GM12865 (cell line): ENCODE results near the gene UGT1A7.
"Not testable (repeated sequence)": the region's sequence is repeated elsewhere in the genome, so short reads cannot be mapped to it uniquely, and the experiment has no call there.

Experiments
- DNase-seq: peaks from one replicate; pipeline ENCODE4 v3.0.0; 2010; ENCODE audit warnings: low read depth
- H3K4me3 ChIP-seq: 2 replicates; pipeline ENCODE4 v1.5.1; 2011; ENCODE audit warnings: mild to moderate bottlenecking, low read depth, low read length, control low read depth
- CTCF ChIP-seq: IDR thresholded peaks from 2 replicates; pipeline ENCODE4 v1.5.1; 2011; ENCODE audit warnings: low read length, control low read depth, low read depth, inconsistent platforms; ENCODE audit not compliant: insufficient read depth; ENCODE audit errors: missing control alignments

The UGT1A7 gene

GRCh38 chr2:233740870-233741269, 59.2 kb downstream of the UGT1A7 start:
- no peak for TF ChIP-seq CTCF
- DNase-seq, result no peak
- H3K4me3 ChIP-seq, result no peak overlapping the region

GRCh38 chr2:233743464-233744259, 62.0 kb downstream of the UGT1A7 start:
- no peak for DNase-seq
- H3K4me3 ChIP-seq, result no peak overlapping the region
- no peak for TF ChIP-seq CTCF

GRCh38 chr2:233745073-233745755, 63.5 kb downstream of the UGT1A7 start:
- H3K4me3 ChIP-seq, result no peak overlapping the region
- no peak for TF ChIP-seq CTCF
- no peak for DNase-seq

- not testable (repeated sequence) for DNase-seq, H3K4me3 ChIP-seq
Measured at GRCh38 chr2:233745838-233746237, 64.1 kb downstream of the UGT1A7 start.

- no peak for DNase-seq
Measured at GRCh38 chr2:233746475-233747282, 65.0 kb downstream of the UGT1A7 start.

GRCh38 chr2:233747283-233747544, 65.5 kb downstream of the UGT1A7 start:
- DNase-seq, result no peak
- TF ChIP-seq CTCF, result no peak
- H3K4me3 ChIP-seq, result no peak overlapping the region

More at GRCh38 chr2:233746475-233747282, 65.0 kb downstream of the UGT1A7 start:
- H3K4me3 ChIP-seq, result no peak overlapping the region
- no peak for TF ChIP-seq CTCF

GRCh38 chr2:233750689-233751088, 69.0 kb downstream of the UGT1A7 start:
- H3K4me3 ChIP-seq, DNase-seq: not testable (repeated sequence)

- not testable (repeated sequence) for H3K4me3 ChIP-seq, DNase-seq
Measured at GRCh38 chr2:233751212-233752009, 69.7 kb downstream of the UGT1A7 start.
